H1 (cell line): ENCODE results near the gene EPHB1. TPM values are rescaled to one million over a fixed set of nuclear protein-coding genes. Genes with fewer than 3 reads are reported as not detected.

Experiments used
- CTCF ChIA-PET: fragments of 300-600 bp; sonication (Branson Sonifier 250); formaldehyde crosslinking; loops from one replicate; lab custom pipeline; 2021; ENCODE audit not compliant: partially characterized antibody; lab: Charles Lee
- POLR2A ChIA-PET: fragments of 300-600 bp; sonication (Branson Sonifier 250); formaldehyde crosslinking; loops from one replicate; lab custom pipeline; 2021; ENCODE audit warnings: inconsistent platforms; ENCODE audit not compliant: partially characterized antibody; lab: Charles Lee
- DNase-seq, 2 experiments: peaks; one replicate each; pipeline versions ENCODE4 v3.0.0 to v3.0.0-alpha.2; 2010 to 2022; ENCODE audit warnings: low spot score in 2 of 2, low read depth in 1 of 2, mixed read lengths in 1 of 2
- FAIRE-seq: peaks from 2 replicates; lab custom pipeline; 2011; peaks lifted over from hg19 to GRCh38; lab: Jason Lieb, UNC
- H2AFZ ChIP-seq: 2 replicates; pipeline ENCODE4 v1.8.1; 2012; ENCODE audit warnings: low read length, inconsistent platforms
- H2AK5ac ChIP-seq: 2 replicates; pipeline ENCODE4 v1.6.1; 2013; ENCODE audit warnings: low read depth, low read length
- H2BK120ac ChIP-seq: replicated peaks from 2 replicates; pipeline ENCODE3; 2013; ENCODE audit warnings: low read depth, low read length, inconsistent platforms
- H2BK12ac ChIP-seq: 2 replicates; pipeline ENCODE4 v1.6.1; 2013; ENCODE audit warnings: low read depth, low read length
- H2BK15ac ChIP-seq: 2 replicates; pipeline ENCODE4 v1.6.1; 2013; ENCODE audit warnings: low read length
- H2BK20ac ChIP-seq: 2 replicates; pipeline ENCODE4 v1.6.1; 2013; ENCODE audit warnings: low read length
- H2BK5ac ChIP-seq: 2 replicates; pipeline ENCODE4 v1.6.1; 2013; ENCODE audit warnings: low read depth, low read length
- H3K14ac ChIP-seq: 2 replicates; pipeline ENCODE4 v1.6.1; 2013; ENCODE audit warnings: inconsistent platforms; ENCODE audit not compliant: insufficient read length
- H3K18ac ChIP-seq: 2 replicates; pipeline ENCODE4 v1.6.1; 2013; ENCODE audit warnings: low read length; ENCODE audit errors: extremely low read depth
- H3K23ac ChIP-seq: 2 replicates; pipeline ENCODE4 v1.6.1; 2013; ENCODE audit warnings: inconsistent platforms; ENCODE audit not compliant: insufficient read length
- H3K23me2 ChIP-seq: 2 replicates; pipeline ENCODE4 v1.6.1; 2013; ENCODE audit warnings: low read depth, low read length
- H3K27ac ChIP-seq: 2 replicates; pipeline ENCODE4 v1.6.1; 2011; ENCODE audit warnings: low read depth, low read length, inconsistent platforms
- H3K27me3 ChIP-seq, 4 experiments: replicated peaks in 1 of 4; 1 replicate in 1 of 4; 2 replicates in 3 of 4; pipeline versions ENCODE4 v1.6.1 to v1.8.1; 2011 to 2013; ENCODE audit warnings: low read length in 3 of 4, mild to moderate bottlenecking in 3 of 4, inconsistent platforms in 2 of 4, mixed read lengths in 2 of 4, moderate library complexity in 1 of 4; ENCODE audit not compliant: control insufficient read depth in 3 of 4, insufficient read depth in 3 of 4; ENCODE audit errors: extremely low read depth in 1 of 4
- H3K36me3 ChIP-seq, 4 experiments: 2 replicates each; pipeline versions ENCODE4 v1.6.1 to v1.8.1; 2011 to 2013; ENCODE audit warnings: mild to moderate bottlenecking in 4 of 4, low read length in 3 of 4, moderate library complexity in 2 of 4, control low read depth in 1 of 4, inconsistent platforms in 1 of 4; ENCODE audit not compliant: insufficient read depth in 4 of 4, control insufficient read depth in 2 of 4
- H3K4ac ChIP-seq: replicated peaks from 2 replicates; pipeline ENCODE3; 2013; ENCODE audit warnings: low read length, low read depth, mixed read lengths, inconsistent platforms; ENCODE audit not compliant: insufficient read length
- H3K4me1 ChIP-seq, 4 experiments: replicated peaks in 1 of 4; 1 replicate in 1 of 4; 2 replicates in 3 of 4; pipeline versions ENCODE4 v1.6.1 to v1.8.1; 2011 to 2013; ENCODE audit warnings: low read length in 3 of 4, inconsistent platforms in 2 of 4, mixed read lengths in 1 of 4; ENCODE audit not compliant: insufficient read depth in 4 of 4, control insufficient read depth in 3 of 4
- H3K4me2 ChIP-seq, 2 experiments: 2 replicates each; pipeline versions ENCODE4 v1.6.1 to v1.8.1; 2011 to 2013; ENCODE audit warnings: low read depth in 2 of 2, low read length in 2 of 2, control low read depth in 1 of 2, inconsistent platforms in 1 of 2, mild to moderate bottlenecking in 1 of 2; ENCODE audit not compliant: insufficient read depth in 1 of 2
- H3K4me3 ChIP-seq, 4 experiments: fragments of 200-600, 300-600 bp in 1 of 4; sonication (generic), shearing (Covaris generic), sonication (Bioruptor Twin) in 1 of 4; 2 replicates each; pipeline versions ENCODE4 v1.5.1 to v1.8.1; 2011 to 2016; ENCODE audit warnings: low read length in 4 of 4, low read depth in 3 of 4, control low read depth in 2 of 4, inconsistent platforms in 2 of 4, mild to moderate bottlenecking in 2 of 4, mixed read lengths in 1 of 4, moderate library complexity in 1 of 4; ENCODE audit not compliant: insufficient read depth in 2 of 4; ENCODE audit errors: extremely low read depth in 1 of 4
- H3K56ac ChIP-seq: replicated peaks from 2 replicates; pipeline ENCODE3; 2013; ENCODE audit warnings: low read depth, mild to moderate bottlenecking, mixed read lengths, low read length, inconsistent platforms; ENCODE audit not compliant: insufficient read length
- H3K79me1 ChIP-seq: 2 replicates; pipeline ENCODE4 v1.6.1; 2013; ENCODE audit warnings: low read depth, low read length, control low read depth
- H3K79me2 ChIP-seq, 2 experiments: 2 replicates each; pipeline versions ENCODE4 v1.6.1 to v1.8.1; 2012 to 2013; ENCODE audit warnings: low read length in 2 of 2, mild to moderate bottlenecking in 2 of 2, inconsistent platforms in 1 of 2; ENCODE audit not compliant: insufficient read depth in 2 of 2, control insufficient read depth in 1 of 2
- H3K9ac ChIP-seq, 4 experiments: replicated peaks in 1 of 4; 1 replicate in 1 of 4; 2 replicates in 3 of 4; pipeline versions ENCODE4 v1.6.1 to v1.8.1; 2011 to 2013; ENCODE audit warnings: low read depth in 3 of 4, low read length in 3 of 4, control low read depth in 2 of 4, mild to moderate bottlenecking in 2 of 4, moderate library complexity in 2 of 4, inconsistent platforms in 1 of 4; ENCODE audit errors: extremely low read depth in 1 of 4
- H3K9me3 ChIP-seq, 2 experiments: 2 replicates each; pipeline versions ENCODE4 v1.6.1 to v1.8.1; 2012 to 2013; ENCODE audit warnings: mild to moderate bottlenecking in 2 of 2, moderate library complexity in 2 of 2, control low read depth in 1 of 2, inconsistent platforms in 1 of 2, low read depth in 1 of 2, low read length in 1 of 2, mixed read lengths in 1 of 2; ENCODE audit not compliant: insufficient read depth in 2 of 2
- H4K20me1 ChIP-seq, 2 experiments: replicated peaks in 1 of 2; 2 replicates each; pipeline versions ENCODE3 to v1.8.1; 2011 to 2013; ENCODE audit warnings: inconsistent platforms in 2 of 2, low read length in 2 of 2, mild to moderate bottlenecking in 1 of 2; ENCODE audit not compliant: insufficient read depth in 2 of 2, control insufficient read depth in 1 of 2
- H4K5ac ChIP-seq: 2 replicates; pipeline ENCODE4 v1.6.1; 2013; ENCODE audit warnings: low read length, low read depth, mixed read lengths, inconsistent platforms; ENCODE audit not compliant: insufficient read length
- H4K8ac ChIP-seq: 2 replicates; pipeline ENCODE4 v1.8.0; 2013; ENCODE audit warnings: mild to moderate bottlenecking, moderate library complexity, low read length, inconsistent platforms; ENCODE audit not compliant: insufficient read depth; ENCODE audit errors: extremely low read depth
- H4K91ac ChIP-seq: replicated peaks from 2 replicates; pipeline ENCODE3; 2013; ENCODE audit warnings: low read length, mixed read lengths, inconsistent platforms; ENCODE audit not compliant: insufficient read length
- BRCA1 ChIP-seq: IDR thresholded peaks from 2 replicates; pipeline ENCODE4 v1.6.1; 2012; ENCODE audit warnings: low read depth, low read length, improper control_type of control experiment
- CBX8 ChIP-seq: fragments of 300-800, 300-1000 bp; sonication (generic); IDR thresholded peaks from 2 replicates; pipeline ENCODE4 v1.7.1; 2016; ENCODE audit warnings: low read depth, low read length, borderline replicate concordance
- CHD1 ChIP-seq: IDR thresholded peaks from 2 replicates; pipeline ENCODE4 v1.6.1; 2012; ENCODE audit warnings: low read depth, low read length, improper control_type of control experiment
- CHD2 ChIP-seq: IDR thresholded peaks from 2 replicates; pipeline ENCODE4 v1.6.1; 2012; ENCODE audit warnings: low read length, improper control_type of control experiment
- EZH2 ChIP-seq: fragments of 200-600 bp; sonication (generic); IDR thresholded peaks from 2 replicates; pipeline ENCODE4 v1.7.1; 2012; ENCODE audit warnings: low read depth, mild to moderate bottlenecking, moderate library complexity, low read length, inconsistent platforms; ENCODE audit not compliant: severe bottlenecking
- HDAC6 ChIP-seq: IDR thresholded peaks from one replicate; pipeline ENCODE4 v1.7.1; 2012; ENCODE audit warnings: low read depth, mild to moderate bottlenecking, inconsistent platforms, low read length, moderate library complexity
- MAFK ChIP-seq: IDR thresholded peaks from 2 replicates; pipeline ENCODE4 v1.6.1; 2012; ENCODE audit warnings: low read depth, mild to moderate bottlenecking, improper control_type of control experiment, low read length
- MAX ChIP-seq: IDR thresholded peaks from 2 replicates; pipeline ENCODE4 v1.6.1; 2012; ENCODE audit warnings: inconsistent platforms
- POLR2AphosphoS5 ChIP-seq: IDR thresholded peaks from 2 replicates; pipeline ENCODE4 v1.6.1; 2011; ENCODE audit warnings: low read depth, low read length
- RAD21 ChIP-seq, 2 experiments: IDR thresholded peaks in 1 of 2; conservative IDR thresholded peaks in 1 of 2; 2 replicates each; pipeline ENCODE4 v1.6.1; 2011; ENCODE audit warnings: low read depth in 2 of 2, low read length in 2 of 2, improper control_type of control experiment in 1 of 2, inconsistent platforms in 1 of 2, mild to moderate bottlenecking in 1 of 2, moderate library complexity in 1 of 2
- SIN3A ChIP-seq, 2 experiments: IDR thresholded peaks in 1 of 2; conservative IDR thresholded peaks in 1 of 2; 2 replicates each; pipeline ENCODE4 v1.6.1; 2011 to 2012; ENCODE audit warnings: low read length in 2 of 2, improper control_type of control experiment in 1 of 2, low read depth in 1 of 2, mild to moderate bottlenecking in 1 of 2
- SP2 ChIP-seq: IDR thresholded peaks from 2 replicates; pipeline ENCODE4 v1.6.1; 2012; ENCODE audit warnings: mild to moderate bottlenecking, low read length, inconsistent platforms
- SP4 ChIP-seq: IDR thresholded peaks from 2 replicates; pipeline ENCODE4 v1.6.1; 2012; ENCODE audit warnings: low read length, inconsistent platforms
- SUZ12 ChIP-seq: fragments of 200-600 bp; sonication (generic); IDR thresholded peaks from 2 replicates; pipeline ENCODE4 v1.6.1; 2012; ENCODE audit warnings: mild to moderate bottlenecking, inconsistent platforms, low read length, moderate library complexity, mixed read lengths
- TAF1 ChIP-seq: IDR thresholded peaks from 2 replicates; pipeline ENCODE4 v1.6.1; 2011; ENCODE audit warnings: mild to moderate bottlenecking, low read depth, low read length
- WGBS, 2 experiments: shearing (Covaris generic) in 1 of 2; methylation state at CpG; one replicate each; pipeline versions ENCODE4 v1.1.6 to v1.1.7; 2013 to 2015; ENCODE audit warnings: low lambda C conversion rate in 2 of 2, mixed read lengths in 2 of 2, inconsistent platforms in 1 of 2, low coverage in 1 of 2, missing lambda C conversion rate in 1 of 2; ENCODE audit not compliant: insufficient replicate concordance in 2 of 2, insufficient coverage in 1 of 2, insufficient read length in 1 of 2; ENCODE audit errors: extremely low coverage in 1 of 2, missing lambda C conversion rate in 1 of 2; 5-methylcytosine and 5-hydroxymethylcytosine counted together
- polyA plus RNA-seq, 7 experiments: library from polyadenylated mRNA; depleted of rRNA in 3 of 7; stranded (reverse) in 5 of 7; unstranded in 2 of 7; fragments of >200 nt in 5 of 7; fragments of 200-250 nt in 2 of 7; gene quantifications; 1 replicate in 5 of 7; 2 replicates in 1 of 7; 4 replicates in 1 of 7; pipeline versions ENCODE4 v1.2.1 to v1.2.3, GENCODE V29; 2011 to 2013; ENCODE audit warnings: missing spikeins in 2 of 7, mixed read lengths in 2 of 7
- total RNA-seq: library from RNA; stranded (reverse); fragmentation: NEBNext Ultra II Directional; extraction: Animal tissue kit (Norgen Biotek cat#: 25700); gene quantifications from 2 replicates; pipeline ENCODE4 v1.2.1, GENCODE V29; 2021

EPHB1 gene
- total and polyA plus RNA-seq, 2 of the 8 experiments (the other 6 are each of a cell fraction or from before 2014, with no cell fraction given) = 3.5 to 5.9 TPM

- no peak overlapping the region for H3K4me3 ChIP-seq
- H3K79me2 ChIP-seq = no peaks in the 10 kb centered on the region
- no peak overlapping the region for H3K9ac ChIP-seq
- no peaks in the 10 kb centered on the region for H3K36me3 ChIP-seq
- H3K4ac ChIP-seq = no peak overlapping the region
- H2BK15ac ChIP-seq = no peak overlapping the region
- DNase-seq (no peak), FAIRE-seq (no peak)
- H3K56ac ChIP-seq = no peak overlapping the region
- no peak overlapping the region for H4K91ac ChIP-seq
- CTCF ChIA-PET = interaction anchor here (0.6 kb wide), 1 partner anchor 1908 kb away, joined by 3 read pairs; no protein-coding TSS in a partner anchor
- no peak overlapping the region for H2AFZ ChIP-seq
- H3K14ac ChIP-seq = no peak overlapping the region
- POLR2A ChIA-PET = no interaction called here
- no peak overlapping the region for H2AK5ac ChIP-seq
- no peak overlapping the region for H4K5ac ChIP-seq
- H2BK20ac ChIP-seq = no peak overlapping the region
- 76% methylated on average over 1 of the region's 1 CpG; no CpG with 5 or more reads in 1 of the 2 experiments for WGBS, 2 experiments
- H2BK5ac ChIP-seq = no peak overlapping the region
- H3K4me1 ChIP-seq = peaks cover 2 to 15% (median 5%) of the 10 kb centered on the region in 4 experiments; a peak in 5 of 7 replicates
- H3K27ac ChIP-seq = no peak overlapping the region
- no peaks in the 10 kb centered on the region for H3K23me2 ChIP-seq
- H2BK120ac ChIP-seq = no peak overlapping the region
- no peak overlapping the region for H2BK12ac ChIP-seq
- no peaks in the 10 kb centered on the region for H3K27me3 ChIP-seq
- H3K18ac ChIP-seq = no peak overlapping the region
- H4K20me1 ChIP-seq = no peaks in the 10 kb centered on the region
- no peak overlapping the region for H3K4me2 ChIP-seq
- H3K79me1 ChIP-seq = no peaks in the 10 kb centered on the region
- H4K8ac ChIP-seq = no peak overlapping the region
- H3K23ac ChIP-seq = no peak overlapping the region
- H3K9me3 ChIP-seq = no peaks in the 10 kb centered on the region
- TF ChIP-seq SP4 = no peak
- TF ChIP-seq EZH2 = no peak
- no peak for TF ChIP-seq BRCA1
- no peak for TF ChIP-seq MAFK
- TF ChIP-seq MAX = no peak
- no peak for TF ChIP-seq HDAC6
- TF ChIP-seq SUZ12 = no peak
- no peak for TF ChIP-seq CHD2
- no peak for TF ChIP-seq POLR2AphosphoS5
- TF ChIP-seq TAF1 = no peak
- no peak for TF ChIP-seq RAD21 (IDR thresholded peaks at IDR 0.05 in 1 of 2, conservative IDR thresholded peaks at IDR 0.05 in 1 of 2; ENCODE audit: low read depth in 2 of 2, low read length in 2 of 2)
- TF ChIP-seq CBX8 = no peak
- TF ChIP-seq SIN3A (conservative IDR thresholded peaks at IDR 0.05 in 1 of 2, IDR thresholded peaks at IDR 0.05 in 1 of 2; ENCODE audit: low read depth in 1 of 2, low read length in 2 of 2) = no peak
- no peak for TF ChIP-seq SP2
- TF ChIP-seq CHD1 = no peak
These were observed 466.9 kb downstream of the EPHB1 start for GRCh38 chr3:135261916-135262315.
